Measurements from ENCODE around the gene PLA2G12A.

Gene PLA2G12A

GRCh38 chr4:109739547-109739946, 9.7 kb upstream of the PLA2G12A start:
- FAIRE-seq (no peak), DNase-seq (ENCODE audit: insufficient read length, low spot score) (no peak)
- TF ChIP-seq POLR2A (IDR thresholded peaks at IDR 0.05; ENCODE audit: low read depth, low read length), result no peak

- TF ChIP-seq POLR2A (IDR thresholded peaks at IDR 0.05; ENCODE audit: low read depth, low read length), result no peak
- DNase-seq (ENCODE audit: insufficient read length, low spot score) (no peak), FAIRE-seq (no peak)
Measured at GRCh38 chr4:109738104-109738872, 8.4 kb upstream of the PLA2G12A start.

- DNase-seq (ENCODE audit: insufficient read length, low spot score) (no peak), FAIRE-seq (no peak)
- no peak for TF ChIP-seq POLR2A (IDR thresholded peaks at IDR 0.05; ENCODE audit: low read depth, low read length)
Measured at GRCh38 chr4:109735566-109736365, 5.9 kb upstream of the PLA2G12A start.

- DNase-seq (ENCODE audit: insufficient read length, low spot score), result no peak
- no peak for FAIRE-seq
- TF ChIP-seq POLR2A (IDR thresholded peaks at IDR 0.05; ENCODE audit: low read depth, low read length), result no peak
Measured at GRCh38 chr4:109733728-109734127, 3.9 kb upstream of the PLA2G12A start.

GRCh38 chr4:109730619-109731545, 1.0 kb upstream of the PLA2G12A start:
- no peak for DNase-seq (ENCODE audit: insufficient read length, low spot score)
- no peak for FAIRE-seq
- TF ChIP-seq POLR2A (IDR thresholded peaks at IDR 0.05; ENCODE audit: low read depth, low read length), result no peak

- FAIRE-seq (no peak), DNase-seq (ENCODE audit: insufficient read length, low spot score) (no peak)
- no peak for TF ChIP-seq POLR2A (IDR thresholded peaks at IDR 0.05; ENCODE audit: low read depth, low read length)
Measured at GRCh38 chr4:109729117-109729717, 653 bp downstream of the PLA2G12A start.

GRCh38 chr4:109728385-109728784, 1.5 kb downstream of the PLA2G12A start:
- DNase-seq (ENCODE audit: insufficient read length, low spot score), result no peak
- no peak for TF ChIP-seq POLR2A (IDR thresholded peaks at IDR 0.05; ENCODE audit: low read depth, low read length)
- FAIRE-seq, result no peak

- FAIRE-seq (no peak), DNase-seq (ENCODE audit: insufficient read length, low spot score) (no peak)
- TF ChIP-seq POLR2A (IDR thresholded peaks at IDR 0.05; ENCODE audit: low read depth, low read length), result no peak
Measured at GRCh38 chr4:109723110-109723509, 6.8 kb downstream of the PLA2G12A start.

GRCh38 chr4:109722357-109722756, 7.5 kb downstream of the PLA2G12A start:
- DNase-seq (ENCODE audit: insufficient read length, low spot score) (no peak), FAIRE-seq (no peak)
- no peak for TF ChIP-seq POLR2A (IDR thresholded peaks at IDR 0.05; ENCODE audit: low read depth, low read length)

GRCh38 chr4:109721033-109721432, 8.8 kb downstream of the PLA2G12A start:
- no peak for TF ChIP-seq POLR2A (IDR thresholded peaks at IDR 0.05; ENCODE audit: low read depth, low read length)
- FAIRE-seq (no peak), DNase-seq (ENCODE audit: insufficient read length, low spot score) (peak; percentile 27)

- no peak for DNase-seq (ENCODE audit: insufficient read length, low spot score)
- TF ChIP-seq POLR2A (IDR thresholded peaks at IDR 0.05; ENCODE audit: low read depth, low read length), result no peak
- no peak for FAIRE-seq
Measured at GRCh38 chr4:109719604-109720003, 10.3 kb downstream of the PLA2G12A start.

- no peak for DNase-seq (ENCODE audit: insufficient read length, low spot score)
- TF ChIP-seq POLR2A (IDR thresholded peaks at IDR 0.05; ENCODE audit: low read depth, low read length), result no peak
- FAIRE-seq, result no peak
Measured at GRCh38 chr4:109718759-109719158, 11.1 kb downstream of the PLA2G12A start.

GRCh38 chr4:109713500-109713899, 16.4 kb downstream of the PLA2G12A start:
- DNase-seq (ENCODE audit: insufficient read length, low spot score) (no peak), FAIRE-seq (no peak)
- no peak for TF ChIP-seq POLR2A (IDR thresholded peaks at IDR 0.05; ENCODE audit: low read depth, low read length)

Measured in H54 (cell line).